Testis (tissue), 3 donors: ENCODE measurements around the gene INSIG1. TPM values are rescaled to one million over a fixed set of nuclear protein-coding genes. Genes with fewer than 3 reads are reported as not detected.

Experiments used
- DNase-seq: peaks from one replicate; pipeline ENCODE4 v3.0.0-alpha.2; 2019
- H3K27ac ChIP-seq, 2 donors: fragments of 200-600 bp; sonication (generic); one replicate each; pipeline ENCODE4 v1.5.1; 2019
- H3K27me3 ChIP-seq: fragments of 200-600 bp; sonication (generic); one replicate; pipeline ENCODE4 v1.5.1; 2019
- H3K36me3 ChIP-seq: fragments of 200-600 bp; sonication (generic); one replicate; pipeline ENCODE4 v1.5.1; 2017; ENCODE audit warnings: low read depth; ENCODE audit errors: missing control alignments
- H3K4me1 ChIP-seq: fragments of 200-600 bp; sonication (generic); one replicate; pipeline ENCODE4 v1.5.1; 2019
- H3K4me3 ChIP-seq, 2 donors: fragments of 200-600 bp; sonication (generic); one replicate each; pipeline ENCODE4 v1.5.1; 2017 to 2019
- H3K9me3 ChIP-seq: fragments of 200-600 bp; sonication (generic); one replicate; pipeline ENCODE4 v1.5.1; 2017
- CTCF ChIP-seq, 3 experiments: fragments of 450-650 bp in 2 of 3; fragments of 200-600 bp in 1 of 3; sonication (generic) in 1 of 3; IDR thresholded peaks; one replicate each; pipeline ENCODE4 v1.5.1; 2016 to 2019; ENCODE audit warnings: antibody characterized with exemption in 3 of 3, mild to moderate bottlenecking in 2 of 3, moderate library complexity in 1 of 3
- POLR2A ChIP-seq: fragments of 450-650 bp; IDR thresholded peaks from one replicate; pipeline ENCODE4 v1.6.1; 2017; ENCODE audit warnings: antibody characterized with exemption, mild to moderate bottlenecking, moderate library complexity
- WGBS, 2 donors: methylation state at CpG; one replicate each; pipeline ENCODE4 v1.1.5; 2018; 5-methylcytosine and 5-hydroxymethylcytosine counted together
- intact Hi-C: fragments of 100-400 bp; cut with DNase I; formaldehyde crosslinking; loops from one replicate; pipeline ENCODE4 v1.15.1; 2023; ENCODE audit warnings: low total_unique reads
- polyA plus RNA-seq: library from polyadenylated mRNA; stranded (reverse); fragments of 350-450 nt; fragmentation: Illumina TruSeq; extraction: RNeasy Lipid Tissue Mini Kit (QIAGEN cat#74804); gene quantifications from one replicate; pipeline ENCODE4 v1.2.3, GENCODE V29; 2014; ENCODE audit warnings: low read depth, low replicate concordance; ENCODE audit not compliant: insufficient read depth
- total RNA-seq, 2 donors: library from RNA; depleted of rRNA; stranded (reverse); fragments of >200 nt; gene quantifications; one replicate each; pipeline ENCODE4 v1.2.3, GENCODE V29; 2016

INSIG1 gene
- total and polyA plus RNA-seq, 3 donors from 2014 or later, result 52.7 to 118 (median 89.7) TPM

GRCh38 chr7:155270861-155271260 is 26.8 kb upstream of the INSIG1 start:
- Histone ChIP-seq H3K27ac (no peak overlapping the region), H3K9me3 (no peaks in the 10 kb centered on the region), H3K4me1 (no peaks in the 10 kb centered on the region), H3K36me3 (no peaks in the 10 kb centered on the region), H3K27me3 (no peaks in the 10 kb centered on the region), H3K4me3 (no peak overlapping the region)
- WGBS, 2 donors, result 87 to 89% methylated on average over 3 of the region's 3 CpGs
- no peak for DNase-seq
- TF ChIP-seq POLR2A (no peak), CTCF (IDR thresholded peaks at IDR 0.05) (no peak)
- intact Hi-C loops, result no loop called here

- Histone ChIP-seq H3K36me3 (no peaks in the 10 kb centered on the region), H3K4me1 (no peaks in the 10 kb centered on the region), H3K27me3 (no peaks in the 10 kb centered on the region), H3K4me3 (no peak overlapping the region), H3K9me3 (no peaks in the 10 kb centered on the region), H3K27ac (no peak overlapping the region)
- WGBS, 2 donors, result 58 to 65% methylated on average over 4 of the region's 4 CpGs
- DNase-seq, result no peak
- TF ChIP-seq CTCF (IDR thresholded peaks at IDR 0.05) (no peak), POLR2A (no peak)
- intact Hi-C loops, result no loop called here
Observed at GRCh38 chr7:155274633-155275355, 22.9 kb upstream of the INSIG1 start.

GRCh38 chr7:155276042-155276799 is 21.5 kb upstream of the INSIG1 start:
- TF ChIP-seq CTCF (IDR thresholded peaks at IDR 0.05), result no peak
- Histone ChIP-seq H3K36me3 (no peaks in the 10 kb centered on the region), H3K27ac (no peak overlapping the region), H3K4me1 (no peaks in the 10 kb centered on the region), H3K9me3 (no peaks in the 10 kb centered on the region), H3K4me3 (no peak overlapping the region), H3K27me3 (no peaks in the 10 kb centered on the region)
- 83 to 86% methylated on average over 16 to 19 of the region's 19 CpGs for WGBS, 2 donors
- intact Hi-C loops, result no loop called here
- DNase-seq, result no peak

GRCh38 chr7:155276800-155277375 is 20.8 kb upstream of the INSIG1 start:
- Histone ChIP-seq H3K27me3 (no peaks in the 10 kb centered on the region), H3K4me3 (no peak overlapping the region), H3K27ac (no peak overlapping the region), H3K36me3 (no peaks in the 10 kb centered on the region), H3K9me3 (no peaks in the 10 kb centered on the region), H3K4me1 (no peaks in the 10 kb centered on the region)
- 78 to 88% methylated on average over 12 of the region's 12 CpGs for WGBS, 2 donors
- intact Hi-C loops, result no loop called here
- TF ChIP-seq CTCF (IDR thresholded peaks at IDR 0.05) (no peak), POLR2A (no peak)
- no peak for DNase-seq
